GM12873 (cell line): ENCODE results near the gene ELL.

ENCODE experiments used
- CTCF ChIP-seq: IDR thresholded peaks from 2 replicates; pipeline ENCODE4 v1.5.1; 2012; ENCODE audit warnings: low read depth, mild to moderate bottlenecking, moderate library complexity, low read length, control low read depth; ENCODE audit not compliant: insufficient read depth; ENCODE audit errors: missing control alignments

ELL gene

GRCh38 chr19:18521692-18522123, at the start of gene ELL:
Gene ELL, minus strand, starts transcription at chr19:18522070. Its CDS starts 15 bp downstream, at chr19:18522055.
- TF ChIP-seq CTCF: no peak

- TF ChIP-seq CTCF: no peak
Measured at GRCh38 chr19:18568367-18568766, 46.5 kb upstream of the ELL start.

GRCh38 chr19:18566953-18567352, 45.1 kb upstream of the ELL start:
- TF ChIP-seq CTCF: no peak

- no peak for TF ChIP-seq CTCF
Measured at GRCh38 chr19:18562086-18562485, 40.2 kb upstream of the ELL start.

GRCh38 chr19:18559685-18560084, 37.8 kb upstream of the ELL start:
- TF ChIP-seq CTCF: no peak

GRCh38 chr19:18558604-18559003, 36.7 kb upstream of the ELL start:
- no peak for TF ChIP-seq CTCF

- no peak for TF ChIP-seq CTCF
Measured at GRCh38 chr19:18558202-18558555, 36.3 kb upstream of the ELL start.
